HG03565 (cell line): ENCODE measurements around the gene WNT5B.

Experiments
- ATAC-seq: cut with Tn5 transposase; IDR thresholded peaks from one replicate; pipeline ENCODE4 v1.9.1; 2021; ENCODE audit warnings: mild to moderate bottlenecking, moderate library complexity; ENCODE audit not compliant: unreplicated experiment

Gene WNT5B

DNA sequence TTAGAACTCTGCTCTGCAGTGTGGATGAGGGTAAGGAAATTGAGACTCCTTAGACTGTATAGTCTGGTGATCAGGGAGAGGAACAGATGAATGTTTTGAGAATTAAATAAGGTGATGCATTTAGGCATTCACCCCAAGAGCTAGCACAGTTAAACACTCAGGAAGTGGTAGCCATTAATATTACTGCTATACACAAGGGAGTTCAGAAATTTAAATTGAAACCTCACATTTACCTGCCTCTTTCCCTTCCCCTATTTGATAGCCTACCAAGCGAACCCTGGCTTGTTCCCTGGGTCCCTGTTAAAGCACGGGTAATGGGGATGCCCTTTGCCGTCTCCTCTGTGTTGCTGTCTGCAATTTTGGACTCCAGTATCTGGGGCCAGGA, 18.2 kb downstream of the WNT5B start:
- ATAC-seq = no peak

DNA sequence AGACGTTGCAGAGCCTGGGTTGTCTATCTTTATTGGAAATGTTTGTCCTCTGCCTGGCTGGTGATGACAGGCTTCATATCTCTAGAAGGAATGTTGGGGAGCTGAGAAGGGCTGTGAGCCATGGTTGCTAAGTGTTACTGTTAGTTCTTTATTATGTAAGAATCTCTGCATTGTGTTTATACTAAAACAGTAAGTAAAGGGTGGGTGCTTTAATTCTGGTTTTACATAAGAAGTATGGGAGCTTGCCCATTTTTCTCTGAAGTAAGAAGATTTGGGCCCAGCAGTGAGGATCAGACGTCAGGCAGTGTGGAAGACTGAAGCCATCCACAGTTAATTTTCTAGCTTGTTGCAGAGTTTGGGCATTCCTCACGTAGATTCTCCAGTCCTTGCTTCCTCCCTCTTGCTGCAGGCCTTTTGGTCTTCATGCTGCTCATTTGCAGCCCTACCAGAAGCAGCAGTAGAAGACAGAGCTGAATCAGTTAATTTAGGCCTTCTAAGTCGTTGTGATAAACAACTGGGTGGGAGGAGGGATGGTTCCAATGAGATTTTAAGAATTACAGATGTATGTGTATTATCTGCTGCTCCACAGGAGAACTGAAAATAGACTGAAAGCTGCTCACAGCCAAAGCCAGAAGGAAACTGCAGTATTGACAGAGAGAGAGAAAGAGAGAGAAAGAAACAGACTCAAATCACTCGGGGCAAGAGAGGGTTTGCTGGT, 21.4 kb downstream of the WNT5B start:
- no peak for ATAC-seq

- no peak for ATAC-seq
Measured at GRCh38 chr12:1650978-1651361, 21.9 kb downstream of the WNT5B start.

DNA sequence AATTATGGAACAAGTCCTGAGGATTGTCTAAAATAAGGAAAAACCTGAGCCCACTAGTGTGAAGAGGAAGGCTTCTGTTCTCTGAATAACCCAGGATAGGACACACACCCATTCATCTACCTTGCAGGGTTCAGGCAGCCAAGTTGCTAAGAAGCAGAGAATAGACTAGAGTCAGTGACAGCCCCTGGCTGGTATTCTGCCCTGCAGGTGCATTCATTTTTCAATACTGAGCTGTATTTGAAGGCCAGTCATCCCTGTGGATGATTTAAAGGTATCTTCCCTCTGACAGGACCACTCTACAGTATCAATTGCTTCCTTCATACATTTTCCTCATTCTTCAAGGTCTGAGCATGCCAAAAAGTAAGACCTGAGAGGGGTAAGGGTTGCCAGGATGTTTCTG, 22.9 kb downstream of the WNT5B start:
- ATAC-seq = no peak

GRCh38 chr12:1655225-1655788, 26.3 kb downstream of the WNT5B start:
- no peak for ATAC-seq

GRCh38 chr12:1656902-1657301, 27.9 kb downstream of the WNT5B start:
- ATAC-seq = no peak

GRCh38 chr12:1657688-1658087, 28.7 kb downstream of the WNT5B start:
- no peak for ATAC-seq

DNA sequence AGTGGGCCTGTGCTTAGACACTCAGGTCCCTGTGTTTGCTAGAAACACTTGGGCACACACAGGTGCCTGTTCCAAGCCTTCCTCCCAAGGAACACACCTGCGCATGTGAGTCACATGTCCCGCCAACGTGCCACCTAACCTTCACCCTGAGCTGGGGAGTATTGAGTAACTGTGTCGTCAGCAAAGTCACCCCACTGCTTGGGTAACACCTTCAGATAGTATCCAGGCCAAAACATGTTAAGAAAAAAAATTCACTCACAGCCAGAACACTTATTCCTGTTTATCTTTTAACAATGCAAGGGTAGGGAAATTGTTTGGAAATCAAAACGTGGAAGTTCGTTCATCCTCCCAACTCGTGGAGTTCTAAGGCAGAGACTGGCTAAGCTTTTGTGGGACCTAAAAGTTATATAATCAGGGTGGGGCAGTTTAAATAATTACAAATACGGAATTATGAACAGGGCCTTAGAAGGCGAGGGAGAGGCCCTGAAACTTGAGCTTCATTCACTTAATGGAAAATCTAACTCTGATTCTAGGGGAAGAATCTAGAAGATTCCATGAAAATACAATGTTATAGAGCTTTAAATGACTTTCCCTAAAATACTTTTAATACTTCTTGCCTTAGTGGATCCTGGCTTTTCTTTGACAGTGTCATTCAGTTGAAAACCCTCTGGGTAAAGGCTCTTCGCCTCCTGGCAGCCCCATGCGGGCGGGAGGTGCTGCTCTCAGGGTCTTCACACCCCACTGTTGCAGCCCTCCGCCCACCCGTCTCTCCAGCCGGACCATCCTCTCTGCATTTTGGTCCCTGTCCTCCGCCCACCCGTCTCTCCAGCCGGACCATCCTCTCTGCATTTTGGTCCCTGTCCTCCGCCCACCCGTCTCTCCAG, 31.5 kb downstream of the WNT5B start:
- no peak for ATAC-seq

DNA sequence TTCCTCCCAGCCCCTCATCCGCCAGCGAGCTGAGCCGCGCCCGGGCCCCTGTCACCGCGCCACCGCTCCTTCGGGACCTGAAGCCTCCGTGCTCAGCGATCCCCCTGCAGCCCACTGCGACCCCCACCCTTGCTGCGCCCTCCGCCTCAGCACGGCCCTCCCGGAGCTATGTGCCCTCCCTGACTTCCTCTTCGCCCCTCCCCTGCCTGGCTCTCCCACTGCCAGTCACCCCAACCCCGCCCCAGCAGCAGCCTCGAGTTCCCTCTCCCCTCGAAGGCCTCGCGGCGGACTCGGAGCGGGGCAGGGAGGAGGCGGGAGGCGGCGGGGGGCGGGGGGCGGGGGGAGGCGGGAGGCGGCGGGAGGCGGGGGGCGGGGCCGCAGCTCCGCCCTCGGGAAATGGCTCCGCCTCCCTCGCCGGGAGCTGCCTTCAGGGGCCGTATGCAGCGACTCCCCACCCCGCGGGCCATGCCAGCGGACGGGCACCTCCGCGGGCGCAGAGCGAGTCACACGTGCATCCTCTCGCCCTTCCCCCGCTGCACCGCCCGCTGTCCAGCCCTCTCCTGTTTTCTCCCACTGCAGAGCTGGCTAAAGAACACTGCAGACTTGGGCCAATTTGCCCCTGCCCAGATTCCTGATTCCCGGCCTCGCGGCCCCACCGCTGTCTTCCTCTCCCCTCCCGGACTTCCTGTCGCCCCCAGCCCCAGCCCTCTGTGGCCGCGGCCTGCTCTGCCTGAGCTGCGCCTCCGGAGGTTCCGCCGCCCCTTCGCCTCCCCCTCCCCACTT, 32.7 kb downstream of the WNT5B start:
- ATAC-seq = peak; percentile 54

DNA sequence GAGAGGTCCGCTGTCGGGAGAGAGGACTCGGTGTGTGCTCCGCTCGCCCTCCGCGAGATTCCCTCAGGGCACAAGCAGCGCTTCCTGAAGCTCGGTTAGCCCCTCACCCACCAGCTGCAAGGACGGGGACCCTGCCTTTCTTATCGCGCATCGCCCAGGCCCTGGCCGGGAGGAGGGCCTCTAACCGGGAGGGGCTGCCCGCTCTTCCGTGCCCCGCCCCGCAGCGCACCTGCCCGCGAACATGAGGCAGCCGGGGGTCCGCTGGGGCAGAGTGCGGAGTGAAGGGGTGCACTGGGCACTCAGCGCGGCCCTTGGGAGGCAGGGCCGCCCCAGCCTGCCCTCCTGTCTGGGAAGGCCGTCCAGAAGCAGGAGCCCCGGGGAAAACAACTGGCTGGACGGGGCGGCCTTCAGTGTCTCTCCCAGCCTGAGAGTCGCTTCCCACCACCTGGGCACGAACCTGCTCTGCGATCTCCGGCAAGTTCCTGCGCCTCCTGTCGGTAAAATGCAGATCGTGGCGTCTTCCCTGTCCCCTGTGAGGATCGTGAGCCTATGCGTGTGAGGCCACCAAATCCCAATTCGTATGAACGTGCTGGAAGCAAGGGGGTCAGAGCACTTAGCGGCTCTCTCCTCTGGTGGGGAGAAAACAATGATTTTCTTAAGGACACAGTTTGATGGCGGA, 33.9 kb downstream of the WNT5B start:
- no peak for ATAC-seq

- no peak for ATAC-seq
Measured at GRCh38 chr12:1663440-1664132, 34.6 kb downstream of the WNT5B start.

DNA sequence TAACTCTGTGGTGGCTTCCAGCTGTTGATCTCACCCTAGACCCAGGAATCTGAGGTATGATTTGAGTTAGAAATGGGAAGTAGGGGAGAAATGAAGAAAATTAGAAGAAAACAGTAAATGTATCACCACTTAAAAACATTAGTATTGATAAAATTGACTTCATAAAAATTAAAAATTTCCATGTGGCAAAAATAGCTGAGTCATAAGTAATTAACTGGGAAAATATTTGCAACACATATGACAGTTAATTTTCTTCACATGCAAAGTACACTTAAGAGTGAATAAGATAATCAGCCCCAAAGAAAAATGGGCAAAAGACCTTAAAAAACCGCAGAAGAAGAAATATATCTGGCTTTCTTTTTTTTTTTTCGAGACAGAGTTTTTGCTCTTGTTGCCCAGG, 36.3 kb downstream of the WNT5B start:
- no peak for ATAC-seq

- no peak for ATAC-seq
Measured at GRCh38 chr12:1666215-1666614, 37.2 kb downstream of the WNT5B start.

GRCh38 chr12:1666685-1667162, 37.7 kb downstream of the WNT5B start:
- ATAC-seq = no peak

DNA sequence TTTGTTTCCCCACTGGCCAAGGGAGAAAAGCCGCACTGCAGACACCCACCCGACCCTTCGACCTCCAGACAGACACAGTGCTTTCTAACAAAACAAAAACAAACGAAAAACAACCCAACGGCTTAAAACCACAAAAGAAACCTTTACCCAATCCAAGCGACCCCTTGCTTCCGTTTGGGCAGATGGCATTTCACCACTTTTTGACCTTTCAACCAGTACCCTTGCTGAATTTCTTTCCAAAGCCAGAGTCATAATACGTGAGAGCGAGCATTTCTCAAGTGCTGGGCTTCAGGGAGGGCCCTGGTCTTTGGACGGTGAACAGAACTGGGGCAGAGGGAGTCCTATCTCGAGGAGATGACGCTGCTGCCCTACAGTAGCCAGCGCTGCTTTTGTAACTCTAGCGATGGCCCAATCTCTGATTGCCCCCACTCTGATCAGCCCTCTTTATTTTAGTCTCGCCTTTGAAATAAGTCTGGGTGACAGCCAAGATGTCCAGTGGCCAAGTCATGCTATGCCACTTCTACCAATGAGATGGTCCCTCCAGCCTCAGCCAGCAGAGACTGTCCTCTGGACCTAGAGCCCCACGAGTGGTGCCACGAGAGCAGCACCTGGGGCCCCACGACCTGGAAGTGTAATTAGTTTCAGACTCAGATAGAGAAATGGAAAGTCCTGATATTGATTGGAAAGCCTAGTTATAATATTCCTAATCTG, 40.0 kb downstream of the WNT5B start:
- ATAC-seq = no peak

DNA sequence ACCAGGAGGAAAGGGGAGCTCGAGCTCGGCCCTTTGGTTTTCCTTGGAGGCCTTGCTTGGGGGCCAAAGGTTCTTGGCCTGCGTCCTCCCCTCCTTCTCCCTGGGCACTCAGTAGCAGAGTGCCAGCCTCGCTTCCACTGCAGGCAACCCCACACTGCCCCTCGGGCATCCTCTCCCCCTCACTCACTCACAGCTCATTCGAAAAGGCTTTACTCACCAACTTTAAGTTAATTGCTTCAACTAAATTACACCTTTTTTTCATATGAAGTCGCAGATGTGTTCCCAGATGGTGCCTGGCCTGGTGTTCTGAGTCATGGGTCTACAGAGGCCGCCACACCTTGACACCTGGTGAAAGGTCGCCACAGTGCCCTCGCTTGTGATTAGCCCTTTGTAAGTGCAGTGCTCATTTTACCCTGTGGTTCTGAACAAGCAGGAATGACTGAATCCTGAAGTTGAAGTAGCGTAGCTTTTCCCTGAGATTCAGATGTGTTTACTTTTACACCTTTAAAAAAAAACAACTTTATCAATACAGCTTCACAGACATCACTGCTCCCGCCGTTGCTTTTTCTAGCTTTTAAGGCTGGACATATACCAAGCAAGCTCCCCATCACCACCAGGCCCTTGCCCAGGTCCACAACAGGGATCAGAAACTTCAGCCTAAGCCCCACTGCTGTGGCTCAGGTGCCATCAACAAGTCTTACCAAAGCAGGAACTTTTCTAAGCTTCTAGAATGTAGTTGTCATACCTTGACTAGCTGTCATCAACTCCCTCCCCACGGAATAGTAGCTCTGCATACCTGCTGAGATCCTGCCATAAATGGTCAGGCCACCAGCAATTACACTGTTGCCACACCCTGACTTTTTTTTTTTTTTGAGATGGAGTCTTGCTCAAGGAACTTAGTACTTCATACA, 41.6 kb downstream of the WNT5B start:
- ATAC-seq = no peak

DNA sequence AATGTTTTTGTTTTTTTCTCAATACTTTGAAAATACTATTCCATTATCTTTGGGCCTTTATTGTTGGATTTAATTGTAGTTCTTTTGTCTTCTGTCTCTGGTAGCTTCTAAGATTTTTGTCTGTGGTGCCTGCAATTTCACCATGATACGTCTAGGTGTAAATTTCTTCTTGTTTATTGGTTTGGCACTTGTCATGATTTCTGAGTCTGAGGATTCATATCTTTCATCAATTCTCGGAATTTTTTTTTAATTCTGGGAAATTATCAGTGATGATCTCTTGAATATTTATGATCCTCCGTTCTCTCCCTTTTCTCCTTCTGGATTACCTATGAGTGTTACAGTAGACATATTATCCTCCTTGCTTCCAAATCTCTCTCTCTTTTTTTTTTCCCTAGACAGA, 47.0 kb downstream of the WNT5B start:
- no peak for ATAC-seq

DNA sequence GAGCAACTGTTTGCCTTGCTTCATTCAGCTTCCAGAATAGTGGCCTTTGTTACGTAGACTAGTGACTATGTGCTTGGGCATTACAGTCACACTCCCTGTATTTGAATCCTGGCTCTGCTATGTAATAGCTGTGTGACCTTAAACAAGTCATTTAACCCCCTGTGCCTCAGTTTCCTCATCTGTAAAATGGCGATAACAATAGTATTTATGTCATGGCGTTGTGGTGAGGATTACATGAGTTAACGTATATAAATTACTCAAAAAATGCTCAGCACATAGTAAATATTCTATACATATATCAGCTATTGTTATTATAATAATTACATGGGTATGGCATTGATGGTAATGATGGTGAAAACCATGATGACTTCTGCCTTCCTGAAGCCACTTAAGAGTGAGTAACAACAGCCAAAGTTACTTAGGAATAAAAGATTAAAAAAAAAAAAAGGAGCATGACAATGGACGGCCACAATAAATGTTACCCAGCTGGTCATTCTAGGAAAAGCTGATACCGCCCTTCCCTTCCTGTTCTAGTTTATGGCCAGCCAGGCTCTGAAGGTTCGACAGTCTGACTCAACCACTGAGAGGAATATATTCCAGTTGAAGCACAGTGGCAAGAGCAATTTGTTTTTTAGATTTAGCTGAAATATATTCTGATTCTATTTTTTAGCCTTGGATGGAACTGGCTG, 51.9 kb downstream of the WNT5B start:
- no peak for ATAC-seq
